HG02763 (cell line): ENCODE results near the gene CHRNA4.

Experiments
- ATAC-seq: cut with Tn5 transposase; IDR thresholded peaks from one replicate; pipeline ENCODE4 v1.9.1; 2021; ENCODE audit warnings: mild to moderate bottlenecking, moderate library complexity; ENCODE audit not compliant: unreplicated experiment

Gene CHRNA4

DNA sequence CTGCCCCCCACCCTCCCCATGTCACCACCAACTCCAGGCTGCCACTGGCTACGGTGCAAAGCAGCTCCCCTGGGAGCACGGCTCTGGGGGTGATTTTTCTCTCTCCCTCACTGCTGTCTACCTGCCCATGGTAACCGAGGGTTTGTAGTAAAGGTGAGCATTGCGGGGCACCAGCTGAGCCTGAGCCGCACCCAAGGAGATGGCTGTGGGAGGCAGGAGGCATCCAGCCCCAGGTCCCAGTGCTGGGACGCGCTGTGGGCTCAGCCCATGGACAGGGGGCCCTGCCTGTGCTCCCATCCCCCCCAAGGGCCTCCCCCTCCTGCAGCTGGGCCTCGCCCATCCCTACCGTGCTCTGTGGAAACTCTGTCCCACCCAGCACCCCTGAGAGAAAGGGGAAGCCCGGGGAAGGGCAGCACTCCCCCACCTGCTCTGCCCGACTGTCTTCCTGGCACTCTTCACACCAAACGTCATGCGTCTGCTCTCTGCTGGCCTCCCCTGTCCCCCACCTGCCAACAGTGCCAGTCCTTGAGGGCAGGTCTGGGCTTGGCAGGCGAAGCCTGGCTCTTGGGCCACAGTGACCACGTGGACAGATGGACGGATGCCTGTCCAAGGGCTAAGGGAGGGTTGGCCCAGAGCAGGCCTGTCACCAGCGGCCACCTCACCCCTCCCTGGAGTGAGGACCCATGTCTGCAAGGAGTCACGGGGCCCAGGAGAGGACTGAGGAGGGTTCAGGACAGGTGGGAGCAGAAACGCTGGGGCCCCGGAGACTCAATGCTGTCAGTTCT, 3.8 kb upstream of the CHRNA4 start:
- ATAC-seq: no peak

DNA sequence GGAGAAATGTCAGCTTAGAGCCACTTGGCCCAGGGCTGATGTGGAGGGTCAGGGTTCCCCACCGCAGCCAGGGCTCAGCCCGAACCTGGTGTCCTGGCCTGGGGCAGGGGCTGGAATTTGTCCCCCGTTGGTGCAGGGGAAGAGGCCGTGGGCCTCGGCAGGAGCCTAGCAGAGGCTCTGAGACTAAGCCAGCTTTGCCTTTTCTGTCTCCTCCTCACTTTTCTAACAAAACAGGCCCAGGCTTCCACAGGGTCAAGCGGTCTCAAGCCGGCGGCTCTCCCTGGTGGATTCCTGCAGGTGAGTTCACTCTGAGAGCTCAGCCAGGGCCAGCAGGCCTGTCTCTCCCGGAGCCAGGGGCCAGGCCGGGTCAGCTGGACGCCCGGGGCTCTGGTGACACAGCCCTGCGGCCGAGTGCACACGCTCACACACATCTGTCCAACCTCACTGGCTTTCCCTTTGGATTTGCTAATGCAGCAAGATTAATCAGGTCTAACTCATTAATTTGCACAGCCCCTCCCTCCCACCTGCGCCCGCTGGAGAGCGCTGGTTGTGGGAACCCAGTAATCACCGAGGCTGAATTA, 2.9 kb upstream of the CHRNA4 start:
- no peak for ATAC-seq

DNA sequence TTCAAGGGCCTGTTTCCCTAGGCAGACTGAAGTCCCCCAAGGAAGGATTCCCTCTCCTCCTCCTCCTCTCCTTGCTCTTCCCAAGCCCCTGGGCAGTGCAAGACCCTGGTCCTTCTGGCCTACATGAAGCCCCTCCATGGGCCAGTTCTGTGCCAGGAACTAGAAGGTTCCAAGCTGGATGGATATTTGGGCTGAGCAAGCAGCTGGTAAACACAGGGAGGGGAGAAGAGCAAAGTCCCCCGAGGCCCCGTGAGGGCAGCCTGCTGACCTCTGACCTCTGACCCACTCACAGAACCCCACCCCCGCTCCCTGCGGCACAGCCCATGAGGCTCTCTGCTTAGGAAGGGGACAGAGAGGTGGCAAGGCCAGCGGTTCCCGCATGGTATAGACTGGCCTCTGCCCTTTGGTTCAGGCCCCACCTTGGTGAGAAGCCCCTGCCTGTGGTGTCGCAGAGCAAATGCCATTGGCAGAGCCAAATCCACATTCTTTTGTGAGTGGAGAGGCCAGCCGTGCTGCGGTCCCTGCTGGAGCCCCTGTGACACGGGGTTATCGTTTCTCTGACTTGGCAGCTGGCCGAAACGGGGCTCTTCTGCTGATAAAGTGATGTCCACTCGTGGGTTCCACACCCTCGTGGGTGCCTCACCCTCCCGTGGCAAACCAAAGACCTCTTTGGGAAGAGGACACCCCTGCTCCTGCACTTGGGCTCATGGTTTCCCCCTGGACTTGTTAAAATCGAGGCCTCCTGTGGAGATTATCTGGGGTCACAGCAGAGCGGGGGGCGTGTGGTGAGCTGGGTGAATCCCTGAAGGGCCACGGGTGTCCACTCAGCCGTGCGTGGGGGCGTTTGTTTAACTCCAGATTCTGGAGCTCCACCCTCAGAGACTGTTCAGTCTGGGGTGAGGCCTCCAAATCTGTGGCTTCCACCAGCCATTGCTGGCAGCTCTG, 2.1 kb upstream of the CHRNA4 start:
- no peak for ATAC-seq

DNA sequence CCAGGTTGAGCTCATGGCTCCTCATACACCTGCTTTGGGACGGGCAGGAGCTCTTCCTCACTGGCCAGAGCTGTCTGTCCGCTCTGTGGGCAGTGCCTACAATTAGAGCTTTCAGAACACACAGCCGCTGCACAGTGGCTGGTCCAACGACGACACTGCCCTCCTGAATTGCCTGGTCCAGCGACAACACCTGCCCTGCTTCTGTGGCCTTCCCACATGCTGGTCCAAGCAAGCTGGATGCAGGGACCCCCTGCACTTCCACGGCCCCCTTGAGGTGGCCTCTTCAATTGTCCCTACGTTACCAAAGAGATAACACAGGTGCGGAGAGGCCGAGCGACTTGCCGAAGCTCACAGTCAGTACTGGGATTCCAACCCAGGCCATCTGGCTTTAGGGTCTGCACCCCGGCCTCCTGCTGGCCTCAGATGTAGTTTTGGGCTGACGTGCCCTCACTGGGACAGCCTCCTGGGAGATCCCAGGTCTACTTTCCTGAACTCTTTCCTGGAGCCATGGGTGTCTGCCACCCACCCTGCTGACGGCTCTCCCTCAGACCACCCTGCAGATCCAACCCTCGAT, 1.4 kb upstream of the CHRNA4 start:
- ATAC-seq: no peak

DNA sequence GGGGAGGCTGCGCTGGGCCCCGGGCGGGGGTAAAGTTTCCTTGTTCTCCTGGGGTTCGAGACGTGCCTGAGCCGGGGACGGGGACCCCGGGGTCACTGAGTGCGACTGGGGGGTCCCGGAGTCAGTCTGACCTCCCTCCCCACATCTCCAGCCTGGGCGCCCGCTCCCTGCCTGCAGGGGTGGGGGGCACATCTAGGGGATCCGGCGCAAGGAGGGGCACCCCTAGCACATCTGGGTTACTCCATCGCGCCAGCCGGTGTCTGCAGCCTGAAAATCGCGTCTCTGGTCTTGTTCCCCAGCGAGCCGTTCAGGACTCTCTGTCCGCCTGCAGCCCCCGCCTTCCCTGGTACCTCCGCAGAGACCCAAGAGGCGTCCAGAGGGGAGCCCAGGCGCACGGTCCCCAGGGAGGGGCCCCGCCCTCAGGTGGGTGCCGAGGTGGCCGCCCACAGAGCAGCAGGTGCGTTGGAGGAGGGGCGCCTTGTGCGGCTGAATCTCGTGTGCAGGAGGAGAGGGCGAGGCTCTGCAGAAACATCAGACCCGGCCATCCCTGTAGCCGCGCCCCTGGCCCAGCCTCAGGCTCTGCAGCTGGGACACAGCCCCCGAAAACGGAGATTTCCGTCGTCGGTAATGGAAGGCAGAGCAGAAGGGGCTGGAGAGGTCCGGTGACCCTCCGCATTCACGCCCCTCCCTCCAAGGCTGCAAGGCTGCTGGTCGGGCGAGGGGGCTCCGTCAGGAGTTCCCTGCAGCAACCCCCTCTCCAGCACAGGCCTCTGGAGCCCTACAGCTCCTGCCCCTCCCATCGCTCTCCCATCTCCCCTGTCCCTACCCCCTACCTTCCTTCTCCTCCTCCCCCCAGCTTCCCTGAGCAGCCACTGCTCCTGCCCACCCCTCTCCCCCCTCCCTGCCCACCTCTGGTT, 628 bp upstream of the CHRNA4 start:
- no peak for ATAC-seq

DNA sequence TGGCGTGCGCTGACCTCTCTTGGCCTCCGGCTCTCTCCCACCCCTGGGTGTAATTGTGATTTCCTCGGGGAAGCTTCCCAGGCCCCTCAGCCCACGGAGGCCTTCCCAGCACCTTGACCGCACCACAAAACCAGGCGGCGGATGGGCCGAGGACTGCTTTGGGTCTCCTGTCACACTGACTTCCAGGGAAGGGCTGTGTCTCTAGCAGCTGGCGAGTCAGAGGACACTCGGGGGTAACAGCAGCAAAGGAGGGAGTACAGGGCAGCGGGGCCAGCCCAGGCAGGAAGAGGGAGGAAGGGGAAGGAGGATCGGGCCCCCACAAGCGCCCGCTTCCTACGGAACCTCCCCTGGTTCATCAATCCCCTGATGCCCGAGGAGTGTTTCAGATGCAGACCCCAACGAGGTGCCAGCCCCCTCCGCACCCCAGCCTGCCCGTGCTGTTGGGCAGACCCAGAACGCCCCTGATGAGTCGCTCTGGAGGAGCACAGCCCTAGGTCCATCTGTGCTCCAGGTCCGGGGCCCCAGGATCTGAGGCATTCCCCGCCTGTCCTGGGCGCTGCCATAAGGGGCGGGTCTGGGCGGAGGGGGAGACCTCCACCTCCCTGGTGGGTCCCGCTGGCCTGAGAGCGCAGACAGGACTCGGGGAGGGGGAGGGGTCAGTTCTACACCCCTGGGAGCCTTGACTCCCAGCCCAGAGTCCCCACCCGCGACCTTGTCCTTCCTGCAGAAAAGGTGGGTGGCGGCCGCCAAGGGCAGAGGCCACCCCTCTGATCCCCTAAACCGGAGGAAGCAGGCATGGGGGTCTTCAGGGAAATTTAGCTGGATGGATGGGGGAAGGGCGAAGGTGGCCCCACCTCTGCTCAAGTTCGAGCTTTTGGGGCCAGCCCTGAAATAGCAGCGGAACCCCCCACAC, 956 bp downstream of the CHRNA4 start:
- no peak for ATAC-seq

DNA sequence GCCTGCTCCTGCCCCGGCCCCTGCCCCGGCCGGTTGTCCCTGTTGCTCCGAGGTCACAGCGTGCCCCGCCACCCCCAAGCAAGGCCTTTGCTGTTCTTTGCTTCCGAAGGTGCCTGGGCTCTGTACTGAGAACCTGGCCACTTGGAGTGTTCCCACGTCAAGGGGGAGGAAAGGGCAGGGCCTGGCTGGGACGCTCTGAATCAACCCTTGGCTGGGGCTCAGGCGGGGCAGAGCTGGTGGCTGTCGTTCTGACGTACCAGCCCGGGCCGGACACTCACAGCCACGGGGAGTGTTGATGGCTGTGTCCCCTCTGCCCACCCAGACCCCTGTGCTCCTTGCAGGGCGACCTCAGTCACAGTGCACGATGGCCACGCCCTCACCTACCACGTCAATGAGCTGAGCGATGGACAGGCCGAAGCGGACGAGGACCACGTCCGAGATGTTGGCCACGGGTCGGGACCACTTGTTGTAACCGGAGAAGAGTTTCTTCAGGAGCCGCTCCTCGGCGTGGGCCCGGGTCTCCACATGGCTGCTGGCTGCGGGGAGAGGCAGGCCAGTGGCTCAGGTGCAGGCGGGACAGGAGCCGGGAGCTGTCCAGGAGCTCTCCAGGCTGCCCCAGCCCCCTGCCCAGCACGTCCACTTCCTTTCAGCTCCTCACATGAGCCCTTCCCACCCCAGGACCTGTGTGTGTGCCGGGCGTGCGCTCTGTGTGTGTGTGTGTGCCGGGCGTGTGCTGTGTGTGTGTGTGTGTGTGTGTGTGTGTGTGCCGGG, 1.8 kb downstream of the CHRNA4 start:
- ATAC-seq: no peak

DNA sequence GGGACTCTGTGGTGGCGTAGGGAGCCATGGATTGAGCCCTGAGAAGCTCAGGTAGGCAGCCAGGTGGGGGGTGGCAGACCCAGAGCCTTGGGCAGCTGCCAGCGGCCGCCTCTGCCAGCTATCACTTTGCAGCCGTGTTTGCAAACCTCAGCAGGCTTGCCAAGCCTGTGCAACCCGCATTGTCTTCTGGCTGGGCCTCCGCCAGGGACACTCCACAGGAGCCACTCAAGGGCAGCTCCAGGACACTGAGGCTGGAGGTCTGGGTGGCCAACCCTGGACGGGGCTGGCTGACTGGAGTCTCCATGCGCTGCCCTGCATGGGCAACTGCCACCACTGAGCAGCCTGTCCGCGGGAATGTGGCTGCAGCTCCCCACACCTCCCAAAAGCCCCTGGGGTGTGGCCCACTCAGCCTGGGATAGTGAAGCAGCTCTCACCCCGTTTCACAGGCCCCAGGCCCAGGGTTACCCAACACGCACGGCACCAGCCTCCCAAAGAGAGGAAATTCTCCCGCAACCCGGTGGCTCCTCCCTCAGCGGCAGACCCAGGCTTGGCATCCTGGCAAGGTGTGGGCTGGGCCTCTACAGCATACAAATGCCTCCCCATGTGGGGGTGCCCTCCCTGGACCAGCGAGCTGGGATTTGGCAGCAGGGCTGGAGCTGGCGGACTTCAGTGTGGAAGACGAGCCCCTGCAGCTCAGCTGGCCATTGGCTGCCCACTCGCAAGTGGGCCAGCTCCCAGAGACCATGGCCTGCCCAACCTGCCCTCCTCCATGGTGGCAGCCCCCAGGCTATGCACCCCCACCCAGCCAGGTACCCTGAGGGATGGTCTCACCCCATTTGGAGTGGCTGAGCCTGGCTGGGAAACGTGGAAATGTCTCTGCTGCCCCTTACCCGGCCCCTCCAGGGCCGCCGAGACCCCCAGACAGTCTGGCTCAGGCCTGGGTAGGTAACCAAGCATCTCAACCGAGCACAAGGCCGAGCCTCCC, 2.9 kb downstream of the CHRNA4 start:
- no peak for ATAC-seq

DNA sequence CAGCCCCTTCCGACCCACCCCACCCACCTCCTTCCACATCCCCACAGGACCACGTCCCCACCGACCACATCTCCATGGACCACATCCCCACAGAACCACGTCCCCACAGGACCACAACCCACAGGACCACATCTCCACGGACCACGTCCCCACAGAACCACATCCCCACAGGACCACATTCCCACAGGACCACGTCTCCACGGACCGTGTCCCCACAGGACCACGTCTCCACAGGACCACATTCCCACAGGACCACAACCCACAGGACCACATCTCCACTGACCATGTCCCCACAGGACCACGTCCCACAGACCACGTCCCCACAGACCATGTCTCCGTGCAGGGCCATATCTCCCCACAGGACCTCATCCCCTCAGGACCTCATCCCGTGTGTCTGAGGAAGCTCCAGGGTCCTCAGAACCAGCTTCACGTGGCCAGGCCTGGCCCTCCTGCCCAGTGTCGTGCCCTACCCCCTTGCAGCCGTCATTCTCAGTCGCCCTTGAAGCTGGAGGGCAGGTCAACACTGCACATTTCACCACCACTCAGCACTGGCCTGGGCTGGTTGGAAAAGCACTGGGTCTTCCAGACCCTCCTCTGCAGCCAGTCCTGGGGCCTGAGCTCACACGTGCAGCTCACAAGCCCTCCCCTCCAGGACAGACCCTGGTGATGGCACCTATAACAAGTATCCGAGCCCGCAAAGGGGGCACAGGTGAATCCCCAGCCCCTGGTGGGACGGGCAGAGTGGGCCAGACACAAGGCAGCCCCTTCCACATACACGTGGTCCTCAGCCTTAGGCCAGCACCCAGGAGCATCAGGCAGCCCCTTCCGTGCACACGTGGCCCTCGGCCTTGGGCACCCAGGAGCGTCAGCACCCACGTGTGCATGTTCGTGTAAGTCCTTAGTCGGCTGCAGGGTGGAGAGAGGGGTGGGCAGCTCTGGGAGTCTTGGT, 3.9 kb downstream of the CHRNA4 start:
- no peak for ATAC-seq

DNA sequence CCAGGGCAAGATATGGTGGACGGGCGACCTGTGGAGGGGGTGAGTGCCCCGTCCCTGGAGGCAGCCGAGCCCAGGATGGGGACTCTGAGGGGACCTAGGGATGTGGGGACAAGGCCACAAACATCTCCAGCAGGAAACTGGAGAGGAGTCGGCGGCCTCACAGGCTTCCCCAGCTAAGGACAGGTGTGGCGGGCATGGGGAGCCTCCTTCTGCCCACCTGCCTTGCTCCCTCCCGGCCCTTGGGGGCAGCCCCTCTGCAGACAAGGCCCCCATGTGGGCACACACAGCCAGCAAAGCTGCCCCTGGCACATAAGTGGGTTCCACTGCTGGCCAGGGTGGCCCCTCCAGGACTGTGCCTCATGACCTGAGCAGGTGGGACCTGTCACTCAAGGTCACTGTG, 4.6 kb downstream of the CHRNA4 start:
- ATAC-seq: no peak

DNA sequence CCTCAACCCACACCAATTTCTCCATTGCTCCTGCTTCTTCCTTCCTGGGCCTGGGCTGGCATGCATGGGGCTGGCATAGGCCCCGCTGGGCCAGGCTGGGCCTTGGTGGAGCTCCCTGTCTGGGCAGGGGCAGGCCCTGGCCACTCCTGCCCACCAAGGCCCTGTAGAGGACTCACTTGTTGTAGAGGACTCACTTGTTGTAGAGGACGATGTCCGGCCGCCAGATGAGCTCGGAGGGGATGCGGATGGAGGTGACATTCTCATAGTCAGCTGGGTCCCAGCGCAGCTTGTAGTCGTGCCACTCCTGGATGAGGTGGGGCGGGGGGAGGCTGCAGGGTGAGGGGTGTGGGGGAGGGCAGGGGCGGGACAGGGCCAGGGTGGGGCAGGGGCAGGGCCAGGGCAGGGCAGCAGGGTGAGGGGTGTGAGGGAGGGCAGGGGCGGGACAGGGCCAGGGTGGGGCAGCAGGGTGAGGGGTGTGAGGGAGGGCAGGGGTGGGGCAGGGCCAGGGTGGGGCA, 5.3 kb downstream of the CHRNA4 start:
- no peak for ATAC-seq

DNA sequence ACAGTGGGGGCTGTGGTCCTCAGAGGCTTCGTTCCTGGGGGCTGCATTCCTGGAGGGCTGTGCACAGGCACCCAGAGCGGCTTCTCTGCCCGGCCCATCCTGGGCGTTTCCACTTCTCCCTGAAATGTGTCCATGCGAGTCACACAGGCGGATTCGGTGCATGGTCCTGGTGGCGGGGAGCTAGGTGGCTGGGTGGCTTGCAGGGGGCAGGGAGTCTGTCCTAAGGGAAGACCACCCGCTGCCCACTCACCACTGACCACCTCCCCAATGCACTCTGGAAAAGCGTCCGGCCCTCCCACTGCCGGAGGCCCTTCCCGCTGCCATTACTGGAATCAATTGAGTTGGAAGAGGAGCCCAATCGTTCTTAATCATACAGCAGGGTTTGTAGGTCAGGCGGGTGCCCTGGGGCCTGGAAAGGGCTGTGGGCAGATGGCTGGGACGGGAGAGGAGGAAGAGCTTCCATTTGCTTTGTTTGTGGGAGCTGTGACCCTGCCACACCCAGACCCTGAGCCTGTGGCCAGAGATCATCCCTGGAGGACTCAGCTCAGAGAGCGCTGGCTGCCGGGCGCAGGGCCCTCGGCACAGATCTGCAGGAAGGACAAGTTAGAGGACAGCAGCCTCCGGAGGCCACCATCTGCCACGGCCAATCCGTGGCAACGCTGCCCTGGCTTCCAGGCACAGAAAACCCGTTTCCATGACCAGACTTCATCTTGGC, 6.4 kb downstream of the CHRNA4 start:
- no peak for ATAC-seq

DNA sequence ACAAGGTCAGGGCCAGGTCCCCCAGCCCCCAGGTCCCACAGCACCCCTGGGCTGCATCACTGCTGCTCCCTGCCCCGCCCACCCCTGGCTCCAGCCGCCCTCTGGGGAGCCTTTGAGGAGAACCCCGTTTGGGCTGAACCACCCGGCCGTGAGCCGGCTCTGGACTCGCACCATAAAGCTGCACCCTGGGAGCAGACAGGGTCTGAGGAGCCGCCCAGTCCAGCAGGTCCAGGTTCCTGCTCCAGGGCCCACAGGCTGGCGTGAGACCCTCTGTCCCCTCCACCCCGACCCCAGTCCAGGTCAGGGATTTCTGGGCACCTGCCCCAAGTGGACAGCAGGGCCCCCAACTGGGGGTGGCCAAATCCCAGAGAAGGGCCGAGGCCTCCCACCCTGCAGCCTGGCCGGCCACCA, 8.3 kb downstream of the CHRNA4 start:
- ATAC-seq: no peak

DNA sequence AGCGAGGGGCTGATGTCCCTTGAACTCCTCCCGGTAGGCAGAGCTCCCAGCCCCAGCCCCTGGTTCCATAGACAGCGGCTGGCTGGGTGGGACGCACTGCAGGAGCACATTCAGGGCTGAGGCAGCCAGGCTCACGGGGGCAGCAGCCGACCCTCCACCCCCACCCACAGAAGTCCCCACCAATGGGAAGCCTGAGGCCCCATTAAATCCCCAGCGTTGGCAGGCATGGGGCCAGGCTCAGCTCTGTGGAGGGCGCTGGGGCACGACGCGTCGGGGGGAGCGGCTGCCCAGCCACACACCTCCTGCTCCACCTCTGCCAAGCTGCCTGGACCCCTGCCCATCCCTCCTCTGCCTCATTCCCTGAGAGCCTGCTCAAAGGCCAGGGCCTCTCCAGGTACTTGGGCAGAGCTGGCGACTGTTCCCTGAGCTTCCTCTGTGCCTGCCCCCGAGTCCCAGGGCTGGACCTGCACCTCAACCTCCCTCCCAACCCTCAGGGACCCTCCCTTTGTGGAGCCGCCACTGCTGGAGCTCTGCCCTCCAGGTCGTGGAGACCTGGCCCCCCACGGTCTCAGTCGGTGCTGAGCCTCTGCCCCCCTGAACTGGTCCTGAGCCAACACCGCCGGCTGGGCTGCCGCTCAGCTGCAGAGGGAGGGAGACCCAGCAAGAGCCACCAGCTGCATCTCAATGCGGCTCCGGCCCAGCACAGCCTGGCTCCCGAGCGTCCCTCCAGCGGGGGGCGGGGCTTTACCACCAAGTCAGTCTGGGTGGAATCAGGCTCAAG, 9.1 kb downstream of the CHRNA4 start:
- ATAC-seq: no peak

DNA sequence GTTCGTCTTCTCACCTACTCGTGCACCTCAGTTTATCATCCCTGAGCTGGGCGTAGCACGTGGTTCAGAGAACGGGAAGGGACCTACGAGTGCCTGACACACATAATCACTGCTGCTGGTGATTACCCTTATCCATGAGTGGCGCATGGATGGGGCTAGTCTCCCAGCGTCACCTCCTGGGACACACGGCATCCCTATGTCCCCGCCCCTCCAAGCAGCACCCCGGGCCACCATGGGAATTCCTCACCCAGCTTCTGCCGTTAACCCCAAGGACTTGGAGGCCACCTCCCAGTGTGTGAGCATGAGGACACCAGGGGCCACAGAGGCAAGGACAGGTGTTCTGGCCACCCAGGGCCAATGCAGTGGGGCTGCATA, 9.8 kb downstream of the CHRNA4 start:
- no peak for ATAC-seq
